ENCODE results near the gene SLC30A7.

The SLC30A7 gene

DNA sequence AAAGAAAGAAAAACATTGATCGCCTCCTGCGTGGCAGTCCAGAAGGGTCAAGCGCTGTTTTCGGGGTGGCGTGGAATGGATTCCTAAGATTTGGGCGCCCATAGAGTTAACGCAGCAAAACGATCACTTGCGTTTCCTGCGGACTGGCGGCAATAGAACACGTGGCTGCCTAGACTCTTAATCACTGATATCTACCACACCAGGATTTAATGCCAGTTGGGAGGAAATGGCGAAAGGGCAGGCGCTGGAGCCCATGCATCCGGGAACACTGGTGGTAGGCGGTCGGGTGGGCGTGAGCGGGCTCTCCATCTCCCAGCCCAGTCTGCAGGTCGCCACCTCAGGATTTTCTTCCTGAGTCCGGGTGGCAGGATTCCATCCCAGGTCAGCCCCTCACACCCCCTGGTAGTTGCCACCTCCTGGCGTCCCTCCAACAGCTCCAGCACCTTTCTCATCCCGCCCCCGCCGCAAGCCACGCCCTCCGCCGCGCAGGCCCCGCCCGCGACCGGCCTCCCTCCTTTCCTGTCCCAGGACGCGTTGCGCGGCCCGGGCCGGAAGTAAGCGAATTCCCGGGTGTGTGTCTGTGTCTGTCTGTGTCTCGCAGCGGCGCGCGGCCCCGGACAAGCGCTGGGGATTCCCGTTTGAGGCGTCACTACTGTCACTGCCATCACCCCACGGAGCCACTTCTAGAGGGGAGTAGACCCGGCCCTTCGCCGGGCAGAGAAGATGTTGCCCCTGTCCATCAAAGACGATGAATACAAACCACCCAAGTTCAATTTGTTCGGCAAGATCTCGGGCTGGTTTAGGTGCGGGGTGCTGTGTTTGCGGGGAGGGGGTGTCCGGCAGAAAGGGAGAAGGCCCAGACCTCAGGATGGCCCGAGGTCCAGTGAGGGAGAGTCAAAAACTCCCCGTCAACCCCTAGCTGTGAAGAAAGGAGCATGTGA lies at the start of gene SLC30A7:
TSS of gene SLC30A7 (plus strand) at position 551 of the 941 bp plus-strand sequence. CDS start at position 724, 173 bp downstream.
- H3K4me2 ChIP-seq (ENCODE audit: low read length) = peak within 1 kb of the TSS; percentile 89
- peaks cover 26% of the 10 kb centered on the region for H3K4me1 ChIP-seq (ENCODE audit: control insufficient read depth, low read length)
- H3K79me2 ChIP-seq (ENCODE audit: control insufficient read depth, low read length) = peaks cover 37% of the 10 kb centered on the region
- H3F3A ChIP-seq (ENCODE audit: control insufficient read depth, insufficient read depth) = peaks cover 9% of the 10 kb centered on the region; the same call in 1 of the 2 replicates
- H3K9me3 ChIP-seq (ENCODE audit: control insufficient read depth, insufficient read depth, low read length) = no peaks in the 10 kb centered on the region
- H3K9me2 ChIP-seq (replicated peaks; ENCODE audit: control insufficient read depth, low read length) = no peaks in the 10 kb centered on the region
- no peak for TF ChIP-seq EZH2phosphoT487 (IDR thresholded peaks at IDR 0.05; ENCODE audit: borderline replicate concordance, low read length)
- TF ChIP-seq, protein P1, sequence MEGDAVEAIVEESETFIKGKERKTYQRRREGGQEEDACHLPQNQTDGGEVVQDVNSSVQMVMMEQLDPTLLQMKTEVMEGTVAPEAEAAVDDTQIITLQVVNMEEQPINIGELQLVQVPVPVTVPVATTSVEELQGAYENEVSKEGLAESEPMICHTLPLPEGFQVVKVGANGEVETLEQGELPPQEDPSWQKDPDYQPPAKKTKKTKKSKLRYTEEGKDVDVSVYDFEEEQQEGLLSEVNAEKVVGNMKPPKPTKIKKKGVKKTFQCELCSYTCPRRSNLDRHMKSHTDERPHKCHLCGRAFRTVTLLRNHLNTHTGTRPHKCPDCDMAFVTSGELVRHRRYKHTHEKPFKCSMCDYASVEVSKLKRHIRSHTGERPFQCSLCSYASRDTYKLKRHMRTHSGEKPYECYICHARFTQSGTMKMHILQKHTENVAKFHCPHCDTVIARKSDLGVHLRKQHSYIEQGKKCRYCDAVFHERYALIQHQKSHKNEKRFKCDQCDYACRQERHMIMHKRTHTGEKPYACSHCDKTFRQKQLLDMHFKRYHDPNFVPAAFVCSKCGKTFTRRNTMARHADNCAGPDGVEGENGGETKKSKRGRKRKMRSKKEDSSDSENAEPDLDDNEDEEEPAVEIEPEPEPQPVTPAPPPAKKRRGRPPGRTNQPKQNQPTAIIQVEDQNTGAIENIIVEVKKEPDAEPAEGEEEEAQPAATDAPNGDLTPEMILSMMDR (IDR thresholded peaks at IDR 0.05; ENCODE audit: low read depth, low read length, poor library complexity, severe bottlenecking) = no peak
- H4K20me1 ChIP-seq (ENCODE audit: control insufficient read depth, insufficient read depth, low read depth, low read length) = no peaks in the 10 kb centered on the region
- H3K4me3 ChIP-seq (ENCODE audit: low read length) = peak within 1 kb of the TSS; percentile 98
- peaks cover 39% of the 10 kb centered on the region for H3K36me3 ChIP-seq (ENCODE audit: control insufficient read depth, low read length)
- no peaks in the 10 kb centered on the region for H3K27me3 ChIP-seq (ENCODE audit: control insufficient read depth, low read length)
- peak within 1 kb of the TSS; percentile 78 for H3K27ac ChIP-seq (ENCODE audit: low read depth, low read length)

DNA sequence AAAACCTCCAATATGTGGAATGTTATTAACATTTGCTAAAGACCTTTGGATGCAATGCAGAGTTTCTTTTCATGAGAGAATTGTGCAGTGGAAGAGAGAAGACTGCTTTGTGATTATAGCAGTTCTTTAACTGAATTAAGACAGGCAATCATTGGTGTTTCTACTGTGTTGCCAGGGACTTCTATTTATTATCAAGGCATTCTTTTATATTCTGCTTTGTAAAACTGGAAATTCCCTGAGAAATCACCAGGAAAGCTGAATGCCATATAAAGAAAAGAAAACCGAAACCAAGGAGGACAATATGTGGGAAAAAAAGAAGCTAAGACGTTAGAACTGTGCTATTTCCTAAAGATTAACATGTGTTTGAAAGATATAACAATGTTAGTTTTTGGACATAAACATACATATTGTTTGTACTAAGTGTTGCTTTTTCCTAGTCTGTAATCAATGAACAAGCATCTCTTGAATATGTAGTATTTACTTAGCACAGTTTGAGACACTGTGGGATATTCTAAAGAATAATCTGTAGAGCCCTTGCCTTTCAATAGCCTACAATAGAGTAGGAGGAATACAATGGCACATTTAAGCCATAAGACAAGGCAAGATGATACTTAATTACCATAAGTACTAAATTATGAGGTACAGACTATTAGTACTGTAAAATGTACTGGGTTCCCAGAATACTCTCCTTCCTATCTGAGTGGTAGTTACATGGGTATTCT lies 48.4 kb upstream of the SLC30A7 start:
- Histone ChIP-seq H3K27ac (ENCODE audit: low read depth, low read length) (no peak overlapping the region), H3K36me3 (ENCODE audit: control insufficient read depth, low read length) (no peaks in the 10 kb centered on the region), H3K4me2 (ENCODE audit: low read length) (no peak overlapping the region), H4K20me1 (ENCODE audit: control insufficient read depth, insufficient read depth, low read depth, low read length) (no peaks in the 10 kb centered on the region), H3K4me1 (ENCODE audit: control insufficient read depth, low read length) (no peaks in the 10 kb centered on the region), H3K9me2 (replicated peaks; ENCODE audit: control insufficient read depth, low read length) (no peaks in the 10 kb centered on the region), H3F3A (ENCODE audit: control insufficient read depth, insufficient read depth) (no peaks in the 10 kb centered on the region), H3K27me3 (ENCODE audit: control insufficient read depth, low read length) (peaks cover 24% of the 10 kb centered on the region), H3K9me3 (ENCODE audit: control insufficient read depth, insufficient read depth, low read length) (no peaks in the 10 kb centered on the region), H3K79me2 (ENCODE audit: control insufficient read depth, low read length) (no peaks in the 10 kb centered on the region), H3K4me3 (ENCODE audit: low read length) (no peak overlapping the region)
- no peak for TF ChIP-seq EZH2phosphoT487 (IDR thresholded peaks at IDR 0.05; ENCODE audit: borderline replicate concordance, low read length)
- TF ChIP-seq, protein P1 (IDR thresholded peaks at IDR 0.05; ENCODE audit: low read depth, low read length, poor library complexity, severe bottlenecking) = no peak

DNA sequence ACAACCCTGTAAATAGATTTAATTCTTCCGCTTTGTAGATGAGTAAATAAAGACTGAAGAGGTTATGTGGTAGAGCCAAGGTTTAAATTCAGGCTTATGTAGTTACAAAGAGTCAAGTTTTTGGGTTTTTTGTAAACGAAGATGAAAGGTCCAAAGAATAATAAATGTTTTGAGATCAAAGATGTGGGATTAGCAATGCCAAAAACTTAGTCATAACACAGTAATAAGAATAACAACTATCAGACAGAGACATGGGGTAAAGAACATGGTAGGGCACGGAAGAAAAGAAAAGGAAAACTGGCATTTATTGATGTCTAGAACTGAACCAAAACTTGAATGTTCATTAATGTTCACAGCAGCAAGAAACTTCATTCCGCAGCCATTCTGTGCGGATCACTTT lies 44.2 kb upstream of the SLC30A7 start:
- H3K9me3 ChIP-seq (ENCODE audit: control insufficient read depth, insufficient read depth, low read length) = no peaks in the 10 kb centered on the region
- H3F3A ChIP-seq (ENCODE audit: control insufficient read depth, insufficient read depth) = no peaks in the 10 kb centered on the region
- TF ChIP-seq, protein P1 (IDR thresholded peaks at IDR 0.05; ENCODE audit: low read depth, low read length, poor library complexity, severe bottlenecking) = no peak
- TF ChIP-seq EZH2phosphoT487 (IDR thresholded peaks at IDR 0.05; ENCODE audit: borderline replicate concordance, low read length) = no peak
- H3K4me1 ChIP-seq (ENCODE audit: control insufficient read depth, low read length) = no peaks in the 10 kb centered on the region
- H3K4me2 ChIP-seq (ENCODE audit: low read length) = no peak overlapping the region
- H3K79me2 ChIP-seq (ENCODE audit: control insufficient read depth, low read length) = no peaks in the 10 kb centered on the region
- H3K4me3 ChIP-seq (ENCODE audit: low read length) = no peak overlapping the region
- H3K36me3 ChIP-seq (ENCODE audit: control insufficient read depth, low read length) = no peaks in the 10 kb centered on the region
- no peak overlapping the region for H3K27ac ChIP-seq (ENCODE audit: low read depth, low read length)
- H3K9me2 ChIP-seq (replicated peaks; ENCODE audit: control insufficient read depth, low read length) = no peaks in the 10 kb centered on the region
- H3K27me3 ChIP-seq (ENCODE audit: control insufficient read depth, low read length) = peaks cover 22% of the 10 kb centered on the region
- H4K20me1 ChIP-seq (ENCODE audit: control insufficient read depth, insufficient read depth, low read depth, low read length) = no peaks in the 10 kb centered on the region

Measured in DOHH2 (cell line).